GM12891 (cell line): ENCODE results near the gene INPP4A.
"Not testable (repeated sequence)": the region's sequence is repeated elsewhere in the genome, so short reads cannot be mapped to it uniquely, and the experiment has no call there.

Experiments used
- POLR2A ChIP-seq: IDR thresholded peaks from 2 replicates; pipeline ENCODE4 v1.6.1; 2011; ENCODE audit warnings: low read depth, low read length, control low read depth
- TAF1 ChIP-seq: IDR thresholded peaks from 2 replicates; pipeline ENCODE4 v1.6.1; 2011; ENCODE audit warnings: low read depth, low read length, control low read depth

- TF ChIP-seq TAF1, POLR2A: not testable (repeated sequence)
Observed at GRCh38 chr2:98435670-98436069, 9.0 kb upstream of the INPP4A start.
